Stimulated activated effector memory CD8-positive, alpha-beta T cell treated with anti-CD3 and anti-CD28 coated beads, Interleukin-12 subunit alpha, Interleukin-12 subunit beta, amount 100 ng/mL, for 72 hours (primary cell): ENCODE results near the gene STIMATE.

Experiments used
- ATAC-seq: fragments of 150-1000 bp; cut with Tn5 transposase; 2 replicates; pipeline ENCODE4 v1.10.0; 2021
- DNase-seq, 2 donors: peaks; one replicate each; pipeline ENCODE4 v3.0.0; 2021 to 2022; ENCODE audit warnings: low spot score in 2 of 2
- H3K27ac Mint-ChIP-seq: one replicate; pipeline ENCODE4 v1.8.0; 2022; ENCODE audit warnings: mild to moderate bottlenecking, mixed read lengths
- H3K36me3 Mint-ChIP-seq: one replicate; pipeline ENCODE4 v1.8.0; 2022; ENCODE audit warnings: mild to moderate bottlenecking, mixed read lengths
- H3K4me1 Mint-ChIP-seq: one replicate; pipeline ENCODE4 v1.8.0; 2022; ENCODE audit warnings: mixed read lengths
- H3K4me3 Mint-ChIP-seq: one replicate; pipeline ENCODE4 v1.8.0; 2022; ENCODE audit warnings: mild to moderate bottlenecking, mixed read lengths
- H3K9me3 Mint-ChIP-seq: one replicate; pipeline ENCODE4 v1.8.0; 2022; ENCODE audit warnings: mixed read lengths

Gene STIMATE

DNA sequence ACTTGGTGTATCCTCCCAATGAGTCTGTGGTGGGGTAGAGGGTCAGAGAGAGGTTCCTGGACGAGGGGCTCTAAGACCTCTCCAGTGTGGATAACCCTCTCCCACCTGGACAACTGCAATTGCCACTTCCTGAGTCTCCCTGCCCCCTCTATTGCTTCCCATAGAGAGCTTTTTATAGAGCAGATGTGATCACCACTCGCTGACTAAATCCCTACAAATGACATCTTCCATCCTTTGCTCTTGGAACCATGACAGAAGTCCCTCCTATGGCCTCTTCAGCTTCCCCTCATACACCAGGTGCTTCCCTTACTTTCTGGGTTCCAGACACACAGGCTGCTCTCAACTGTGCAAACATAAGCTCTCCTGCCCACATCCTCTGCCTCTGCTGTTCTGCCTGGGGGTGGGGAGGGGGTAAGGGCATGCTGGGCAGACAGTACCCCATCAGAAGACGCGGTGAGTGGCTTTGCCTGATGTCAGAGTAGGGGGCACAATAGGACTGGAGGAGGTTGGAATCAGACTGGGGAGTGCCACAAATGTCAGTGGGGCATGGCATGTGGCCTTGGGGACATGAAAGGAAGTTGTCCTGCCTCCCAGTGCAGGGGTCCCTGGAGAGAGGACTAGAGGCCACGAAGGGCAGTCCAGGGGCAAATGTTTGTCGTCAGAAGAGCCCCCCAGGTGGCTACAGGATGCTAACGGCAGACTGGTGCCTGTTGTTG is 87.5 kb downstream of the STIMATE start:
- no peak overlapping the region for H3K4me3 Mint-ChIP-seq
- no peaks in the 10 kb centered on the region for H3K9me3 Mint-ChIP-seq
- H3K36me3 Mint-ChIP-seq, result no peaks in the 10 kb centered on the region
- H3K27ac Mint-ChIP-seq, result no peak overlapping the region
- no peaks in the 10 kb centered on the region for H3K4me1 Mint-ChIP-seq
- no peak for ATAC-seq
- DNase-seq, result no peak

DNA sequence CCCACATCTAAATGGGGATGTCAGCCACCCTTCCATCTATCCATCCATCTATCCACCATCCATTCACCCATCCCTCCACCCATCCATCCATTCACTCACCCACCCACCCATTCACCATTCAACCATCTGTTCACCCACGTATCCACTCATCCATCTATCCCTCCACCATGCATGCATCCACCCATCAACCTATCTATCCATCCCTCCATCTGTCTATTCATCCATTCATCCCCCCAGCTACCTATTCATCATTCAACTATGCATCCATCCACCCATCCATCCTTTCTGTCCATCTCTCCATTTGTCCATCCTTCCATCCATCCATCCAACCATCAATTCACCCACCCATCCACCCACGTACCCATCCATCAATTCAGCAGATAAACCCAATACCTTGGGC is 88.2 kb downstream of the STIMATE start:
- no peak overlapping the region for H3K4me3 Mint-ChIP-seq
- no peak for DNase-seq
- H3K27ac Mint-ChIP-seq, result no peak overlapping the region
- no peaks in the 10 kb centered on the region for H3K9me3 Mint-ChIP-seq
- ATAC-seq, result no peak
- H3K36me3 Mint-ChIP-seq, result no peaks in the 10 kb centered on the region
- H3K4me1 Mint-ChIP-seq, result no peaks in the 10 kb centered on the region

DNA sequence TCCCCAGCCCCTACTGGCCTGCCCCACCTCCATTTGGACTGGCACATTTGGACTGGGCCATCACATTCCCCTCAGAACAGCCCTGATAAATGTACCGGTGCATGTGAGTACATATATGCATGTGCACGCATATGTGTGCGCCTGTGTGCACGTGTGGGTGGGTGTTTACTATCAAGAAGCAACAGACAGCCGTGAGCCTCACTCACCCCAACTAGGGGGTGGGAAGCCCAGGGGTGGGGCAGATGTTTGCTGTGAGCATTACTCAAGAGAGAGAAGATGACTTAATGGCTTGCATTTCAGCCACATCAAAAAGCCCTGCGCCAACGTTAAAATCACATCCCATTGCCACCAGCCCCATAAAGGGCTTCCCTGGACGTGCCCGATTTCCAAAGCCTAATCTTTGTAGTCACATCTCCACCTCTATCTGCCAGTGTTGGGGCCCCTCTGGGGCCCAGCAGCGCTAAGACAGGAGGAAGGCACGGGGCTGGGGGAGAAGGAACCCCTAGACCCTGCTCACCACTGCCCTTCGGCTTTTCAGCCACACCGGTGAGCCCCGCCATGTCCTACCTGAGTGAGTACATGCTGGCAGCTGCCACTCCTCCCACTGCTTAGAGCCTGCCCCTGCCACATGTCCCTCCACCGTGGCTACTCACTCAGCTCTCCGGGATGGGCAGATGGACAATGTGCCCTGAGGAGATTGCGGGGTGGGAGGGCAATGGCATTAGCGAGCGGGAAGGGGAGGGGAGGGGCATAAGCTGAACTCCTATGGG is 91.9 kb downstream of the STIMATE start:
- H3K4me1 Mint-ChIP-seq, result no peaks in the 10 kb centered on the region
- H3K4me3 Mint-ChIP-seq, result no peak overlapping the region
- ATAC-seq, result no peak
- H3K36me3 Mint-ChIP-seq, result no peaks in the 10 kb centered on the region
- H3K27ac Mint-ChIP-seq, result no peak overlapping the region
- DNase-seq, result no peak
- no peaks in the 10 kb centered on the region for H3K9me3 Mint-ChIP-seq

DNA sequence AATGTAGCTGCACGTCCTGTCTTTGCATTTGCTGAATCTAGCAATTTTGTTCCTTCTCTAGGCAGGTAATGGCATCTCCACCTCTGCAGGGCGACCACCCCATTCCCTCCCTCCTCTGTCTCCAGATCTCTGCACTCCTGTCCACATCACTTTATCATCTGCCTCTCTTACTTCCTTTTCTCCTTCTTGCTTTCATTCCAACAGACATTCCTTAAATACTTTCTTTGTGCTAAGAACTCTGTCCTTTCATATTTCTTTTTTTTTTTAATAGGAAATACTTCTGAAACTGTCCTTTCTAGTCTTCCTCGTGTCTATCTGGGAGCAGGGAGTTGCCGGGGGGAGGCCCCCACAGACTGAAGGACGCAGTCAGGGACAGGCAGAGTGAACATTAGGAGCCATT is 95.5 kb downstream of the STIMATE start:
- Mint-ChIP-seq H3K36me3 (no peaks in the 10 kb centered on the region), H3K4me1 (peaks cover 8% of the 10 kb centered on the region), H3K27ac (no peak overlapping the region), H3K4me3 (no peak overlapping the region), H3K9me3 (no peaks in the 10 kb centered on the region)
- no peak for DNase-seq
- ATAC-seq, result no peak

DNA sequence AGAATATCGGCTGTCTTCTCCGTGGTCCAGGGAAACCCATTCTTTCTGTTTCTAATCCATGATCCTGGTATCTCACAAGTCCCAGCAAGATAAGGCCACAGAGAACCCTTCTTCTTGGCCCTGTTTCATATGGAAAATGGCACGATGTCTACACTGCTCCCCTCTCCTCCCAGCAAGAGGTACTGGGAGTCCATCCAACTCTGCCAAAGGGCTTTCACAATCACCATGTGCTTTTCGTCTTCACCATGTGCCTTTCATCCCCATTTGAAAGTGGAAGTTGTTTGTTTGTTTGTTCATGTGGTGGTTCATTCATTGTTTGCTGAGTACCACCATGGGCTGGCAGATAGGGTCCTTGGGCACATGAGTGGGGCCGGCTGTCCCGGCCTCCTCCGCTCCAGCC is 97.3 kb downstream of the STIMATE start:
- H3K4me1 Mint-ChIP-seq, result peaks cover 8% of the 10 kb centered on the region
- ATAC-seq (no peak), DNase-seq (no peak)
- H3K27ac Mint-ChIP-seq, result no peak overlapping the region
- no peaks in the 10 kb centered on the region for H3K9me3 Mint-ChIP-seq
- H3K36me3 Mint-ChIP-seq, result no peaks in the 10 kb centered on the region
- H3K4me3 Mint-ChIP-seq, result no peak overlapping the region

DNA sequence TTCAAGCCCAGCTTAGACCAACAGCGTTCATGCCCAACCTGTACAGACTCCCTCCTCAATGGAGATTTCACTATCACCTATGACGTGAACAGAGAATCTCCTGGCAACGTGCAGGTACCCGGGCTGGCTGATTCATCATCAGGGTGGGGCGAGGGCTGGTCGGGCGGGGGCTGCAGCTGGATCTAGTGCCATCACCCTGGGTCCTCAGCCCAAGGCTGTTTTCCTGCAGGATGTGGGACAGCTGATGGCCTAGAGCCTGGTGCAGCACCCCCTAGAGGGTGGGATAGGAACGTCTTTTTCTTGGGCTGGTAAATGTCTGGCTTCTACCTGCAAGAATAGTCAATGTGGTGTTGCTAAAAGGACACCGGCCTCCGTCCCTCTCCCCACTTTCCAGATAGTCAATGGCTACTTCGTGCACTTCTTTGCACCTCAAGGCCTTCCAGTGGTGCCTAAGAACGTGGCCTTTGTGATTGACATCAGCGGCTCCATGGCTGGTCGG is 98.3 kb downstream of the STIMATE start:
- Mint-ChIP-seq H3K27ac (no peak overlapping the region), H3K36me3 (no peaks in the 10 kb centered on the region), H3K4me1 (peaks cover 8% of the 10 kb centered on the region), H3K9me3 (no peaks in the 10 kb centered on the region), H3K4me3 (no peak overlapping the region)
- no peak for DNase-seq
- no peak for ATAC-seq

DNA sequence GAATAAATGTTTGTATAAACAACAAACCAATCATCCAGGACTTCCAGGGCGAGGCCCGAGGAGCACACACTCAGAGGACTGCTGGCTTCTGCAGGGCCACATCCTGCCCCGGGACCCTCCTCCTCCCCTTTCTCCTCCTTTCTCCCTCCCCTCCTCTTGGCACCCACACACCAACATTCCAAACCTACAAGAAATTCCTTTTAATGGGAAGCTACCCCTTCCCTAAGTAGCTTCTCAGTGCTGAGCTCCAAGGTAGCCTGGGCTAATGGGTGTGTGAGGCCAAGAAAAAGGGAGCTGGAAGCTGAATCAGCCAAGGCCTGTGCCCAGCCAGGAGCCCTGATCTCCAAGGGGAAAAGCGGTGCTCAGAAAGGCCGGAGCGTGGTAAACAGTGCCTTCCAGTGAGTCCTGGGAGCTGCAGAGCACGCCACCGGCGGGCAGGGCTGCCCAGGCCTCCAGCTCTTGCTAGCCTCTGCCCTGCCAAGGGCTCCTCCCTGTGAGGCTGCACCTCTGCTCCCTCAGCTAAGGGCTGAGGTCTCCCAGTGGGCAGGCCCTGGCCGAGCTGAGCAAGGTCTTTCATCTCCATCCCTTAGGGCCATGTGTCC is 98.9 kb downstream of the STIMATE start:
- H3K27ac Mint-ChIP-seq, result no peak overlapping the region
- no peak overlapping the region for H3K4me3 Mint-ChIP-seq
- DNase-seq, result no peak
- no peaks in the 10 kb centered on the region for H3K36me3 Mint-ChIP-seq
- ATAC-seq, result no peak
- H3K9me3 Mint-ChIP-seq, result no peaks in the 10 kb centered on the region
- H3K4me1 Mint-ChIP-seq, result peaks cover 8% of the 10 kb centered on the region

DNA sequence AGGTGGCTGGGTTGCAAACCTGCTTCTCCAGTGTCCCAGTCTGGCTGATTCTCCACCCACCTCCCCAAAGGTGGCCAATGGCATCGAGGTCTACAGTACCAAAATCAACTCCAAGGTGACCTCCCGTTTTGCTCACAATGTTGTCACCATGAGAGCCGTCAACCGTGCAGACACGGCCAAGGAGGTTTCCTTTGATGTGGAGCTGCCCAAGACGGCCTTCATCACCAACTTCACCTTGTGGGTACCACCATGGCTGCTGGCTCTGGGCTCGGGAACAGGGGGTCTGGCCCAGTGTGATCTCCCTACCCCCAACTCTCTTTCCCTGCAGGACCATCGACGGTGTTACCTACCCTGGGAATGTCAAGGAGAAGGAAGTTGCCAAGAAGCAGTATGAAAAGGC is 100.9 kb downstream of the STIMATE start:
- no peaks in the 10 kb centered on the region for H3K9me3 Mint-ChIP-seq
- DNase-seq (no peak), ATAC-seq (no peak)
- H3K4me1 Mint-ChIP-seq, result peaks cover 8% of the 10 kb centered on the region
- H3K36me3 Mint-ChIP-seq, result no peaks in the 10 kb centered on the region
- H3K27ac Mint-ChIP-seq, result no peak overlapping the region
- no peak overlapping the region for H3K4me3 Mint-ChIP-seq

DNA sequence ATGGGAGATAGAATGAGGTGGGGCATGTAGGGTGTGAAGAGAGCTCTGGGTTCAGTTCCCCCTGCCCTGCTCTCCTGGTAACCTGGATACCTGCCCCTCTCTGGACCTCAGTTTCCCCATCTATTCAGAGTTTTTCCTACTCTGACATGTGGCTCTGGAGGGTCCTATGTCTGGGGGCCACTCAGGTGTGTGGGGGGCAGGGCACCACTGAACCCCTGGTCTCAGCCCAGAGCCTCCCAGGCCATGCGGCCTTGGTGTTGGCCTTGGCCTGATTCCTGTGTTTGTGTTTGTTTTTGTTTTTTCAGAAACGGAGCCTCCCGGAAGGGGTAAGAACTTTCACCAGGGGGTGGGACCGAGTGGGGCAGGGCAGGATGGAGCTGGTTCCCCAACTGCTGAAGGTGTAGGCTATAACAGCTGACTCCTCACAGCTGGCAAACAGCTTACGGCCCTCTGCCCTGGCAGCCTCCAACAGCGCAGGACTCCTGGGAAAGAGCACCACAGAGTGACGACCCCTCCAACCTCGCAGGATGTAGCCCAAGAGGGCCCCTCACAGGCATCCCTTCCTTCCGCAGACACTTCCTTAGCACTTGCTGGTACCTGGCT is 101.9 kb downstream of the STIMATE start:
- H3K4me3 Mint-ChIP-seq, result no peak overlapping the region
- no peaks in the 10 kb centered on the region for H3K9me3 Mint-ChIP-seq
- no peaks in the 10 kb centered on the region for H3K36me3 Mint-ChIP-seq
- ATAC-seq (no peak), DNase-seq (no peak)
- peaks cover 8% of the 10 kb centered on the region for H3K4me1 Mint-ChIP-seq
- no peak overlapping the region for H3K27ac Mint-ChIP-seq

DNA sequence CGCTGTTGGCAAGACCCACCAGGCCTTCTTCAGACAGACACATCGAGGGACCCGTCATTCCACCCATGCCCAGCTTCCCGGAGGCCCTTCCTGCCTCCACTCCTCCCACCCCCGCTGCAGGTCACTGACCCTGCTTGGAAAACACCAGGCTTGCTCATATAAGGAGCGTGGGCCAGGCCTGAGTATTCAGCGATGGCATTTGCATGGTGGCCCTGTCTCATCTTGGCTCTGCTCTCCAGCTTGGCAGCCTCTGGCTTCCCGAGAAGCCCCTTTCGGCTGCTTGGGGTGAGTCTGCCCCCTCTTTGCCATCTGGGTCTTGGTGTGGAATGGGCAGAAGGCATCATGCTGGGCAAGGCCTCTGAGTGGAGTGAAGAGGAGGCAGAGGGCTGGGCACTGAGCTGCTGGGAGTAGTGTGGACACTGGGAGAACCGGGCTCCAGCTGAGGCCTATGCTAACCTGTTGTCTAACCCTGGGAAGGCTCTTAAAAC is 102.7 kb downstream of the STIMATE start, which contains the start of gene ITIH3:
TSS of gene ITIH3 (plus strand) at position 185 of the 488 bp plus-strand sequence. CDS start at position 193, 8 bp downstream.
- DNase-seq, result no peak
- Mint-ChIP-seq H3K36me3 (no peaks in the 10 kb centered on the region), H3K4me3 (no peak within 1 kb of the TSS), H3K9me3 (no peaks in the 10 kb centered on the region), H3K4me1 (peaks cover 8% of the 10 kb centered on the region), H3K27ac (no peak within 1 kb of the TSS)
- ATAC-seq, result no peak

DNA sequence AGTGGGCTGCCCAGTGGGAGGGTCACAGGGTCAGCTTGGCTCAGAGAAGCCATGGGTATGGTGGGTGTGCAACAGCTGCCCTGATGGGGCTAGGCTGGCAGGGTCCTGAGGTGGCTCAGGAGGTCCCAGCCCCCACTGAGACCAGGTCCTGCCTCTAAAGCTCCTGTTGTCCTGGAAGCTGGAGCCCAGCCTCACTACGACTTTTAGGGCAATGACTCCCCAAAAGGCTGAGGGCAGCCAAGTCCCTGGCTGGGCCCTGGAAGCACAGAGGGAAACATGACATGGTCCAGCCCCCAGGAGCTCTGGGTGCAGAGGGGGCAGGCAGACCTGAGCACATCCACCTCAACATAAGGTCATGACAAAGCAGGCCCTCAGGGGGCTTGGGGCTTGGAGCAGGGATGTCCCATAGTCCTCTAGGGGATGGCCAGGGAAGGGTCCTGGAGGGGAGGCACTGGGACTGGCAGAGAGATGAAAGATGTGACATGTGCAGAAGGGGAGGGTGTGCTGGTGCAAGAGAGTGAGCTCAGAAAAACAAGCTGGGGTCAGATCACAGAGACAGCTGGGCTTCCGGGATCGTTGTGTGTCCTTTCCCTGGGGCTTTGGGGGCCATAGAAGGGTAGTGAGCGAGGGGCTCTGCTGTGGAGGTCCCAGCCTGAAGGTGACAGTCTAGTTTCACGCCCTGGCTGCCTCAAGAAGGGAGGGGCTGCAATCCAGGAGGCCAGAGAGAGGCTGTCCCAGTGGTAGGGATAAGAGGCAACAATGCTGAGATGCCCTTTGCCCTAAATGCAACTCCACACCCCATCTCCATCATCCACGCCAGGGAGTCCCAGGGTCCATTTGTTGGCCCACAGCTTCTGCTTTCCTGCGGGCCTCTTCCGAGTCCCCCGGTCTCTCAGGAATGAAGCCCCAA is 103.4 kb downstream of the STIMATE start:
- Mint-ChIP-seq H3K4me1 (peaks cover 2% of the 10 kb centered on the region), H3K36me3 (no peaks in the 10 kb centered on the region), H3K9me3 (no peaks in the 10 kb centered on the region), H3K4me3 (no peak overlapping the region), H3K27ac (no peak overlapping the region)
- ATAC-seq, result no peak
- DNase-seq, result no peak

DNA sequence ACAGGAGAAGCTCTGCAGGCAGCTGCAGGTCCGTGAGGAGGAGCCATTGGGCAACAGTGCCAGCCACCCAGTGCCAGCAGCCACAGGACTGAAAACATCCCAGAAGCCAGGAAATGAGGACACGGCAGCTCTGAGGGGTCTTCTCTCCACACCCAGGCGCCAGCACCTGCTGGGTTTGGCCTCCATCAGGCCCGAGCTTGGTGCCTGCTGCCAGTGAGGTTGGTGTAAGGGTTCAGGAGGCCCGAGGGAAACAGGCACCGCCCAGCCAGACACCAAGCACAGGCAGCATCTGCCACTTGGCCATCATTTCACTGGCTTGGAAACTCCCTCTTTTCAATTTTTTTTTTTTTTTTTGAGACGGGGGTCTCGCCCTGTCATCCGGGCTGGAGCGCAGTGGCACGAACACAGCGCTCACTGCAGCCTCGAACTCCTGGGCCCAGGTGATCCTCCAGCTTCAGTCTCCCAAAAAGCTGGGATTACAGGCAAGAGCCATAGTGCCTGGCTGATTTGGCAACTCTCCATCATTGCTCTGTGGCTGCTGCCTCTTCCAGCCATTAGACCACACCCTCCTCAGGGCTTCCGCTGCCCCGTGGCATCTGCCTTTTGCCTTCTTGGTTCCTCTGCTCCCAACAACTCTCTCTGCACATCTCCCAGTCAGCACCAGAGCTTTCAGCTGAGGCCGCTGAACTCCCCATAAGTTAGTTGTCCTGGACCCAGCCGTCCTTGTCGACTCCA is 104.2 kb downstream of the STIMATE start:
- ATAC-seq (no peak), DNase-seq (no peak)
- Mint-ChIP-seq H3K4me1 (no peaks in the 10 kb centered on the region), H3K9me3 (no peaks in the 10 kb centered on the region), H3K36me3 (no peaks in the 10 kb centered on the region), H3K4me3 (no peak overlapping the region), H3K27ac (no peak overlapping the region)

DNA sequence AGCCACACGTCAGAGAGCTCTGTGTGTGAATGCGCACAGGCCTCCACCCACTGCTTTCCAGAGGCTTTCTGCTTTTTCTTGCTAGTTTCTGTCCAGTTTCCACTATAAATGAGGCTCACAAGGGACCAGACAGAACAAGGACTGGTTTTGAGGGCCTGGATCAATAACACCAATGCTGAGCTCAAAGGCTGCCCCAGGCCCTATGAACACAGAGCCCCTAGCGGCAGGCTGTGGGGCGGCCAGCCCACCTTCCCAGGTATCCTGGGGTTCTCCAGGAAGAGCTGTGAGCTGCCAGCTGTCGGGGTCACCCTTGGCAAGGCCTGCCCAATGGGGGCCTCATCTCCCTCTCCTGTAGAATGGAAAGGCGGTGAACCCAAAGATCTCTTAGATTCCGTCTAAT is 104.9 kb downstream of the STIMATE start:
- no peak overlapping the region for H3K4me3 Mint-ChIP-seq
- DNase-seq (no peak), ATAC-seq (no peak)
- H3K27ac Mint-ChIP-seq, result no peak overlapping the region
- no peaks in the 10 kb centered on the region for H3K9me3 Mint-ChIP-seq
- peaks cover 1% of the 10 kb centered on the region for H3K4me1 Mint-ChIP-seq
- no peaks in the 10 kb centered on the region for H3K36me3 Mint-ChIP-seq

DNA sequence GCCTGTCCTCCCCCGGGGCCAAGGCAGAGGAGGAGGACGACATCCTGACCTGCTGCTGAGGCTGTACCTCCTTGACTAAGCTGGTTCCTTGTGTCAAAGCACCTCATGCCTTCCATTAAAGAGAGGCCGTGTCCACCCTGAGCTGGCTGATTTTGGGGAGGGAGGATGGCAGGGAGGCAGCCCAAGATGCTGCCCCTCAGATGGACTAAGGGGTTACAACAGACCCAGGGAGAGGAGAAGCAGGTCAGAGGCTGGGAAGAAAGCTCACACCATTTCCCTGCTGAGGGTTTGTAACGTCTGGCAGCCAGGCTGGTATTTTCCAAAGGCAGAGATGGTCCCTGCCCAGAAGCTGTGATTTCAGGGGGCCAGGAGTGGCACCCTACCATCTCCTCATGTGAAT is 105.4 kb downstream of the STIMATE start:
- DNase-seq (no peak), ATAC-seq (no peak)
- H3K4me3 Mint-ChIP-seq, result no peak overlapping the region
- H3K36me3 Mint-ChIP-seq, result no peaks in the 10 kb centered on the region
- H3K4me1 Mint-ChIP-seq, result peaks cover 4% of the 10 kb centered on the region
- H3K27ac Mint-ChIP-seq, result no peak overlapping the region
- H3K9me3 Mint-ChIP-seq, result no peaks in the 10 kb centered on the region
